H9 (cell line): ENCODE data around the gene PRUNE2. TPM values are rescaled to one million over a fixed set of nuclear protein-coding genes. Genes with fewer than 3 reads are reported as not detected.

ENCODE experiments used
- DNase-seq: peaks from one replicate; pipeline ENCODE4 v3.0.0-alpha.2; 2017
- H2AFZ ChIP-seq: one replicate; pipeline ENCODE4 v1.6.1; 2013; ENCODE audit warnings: mild to moderate bottlenecking, low read length, control low read depth, moderate library complexity
- H2AK5ac ChIP-seq: 2 replicates; pipeline ENCODE4 v1.6.1; 2013; ENCODE audit warnings: low read length, control low read depth, mixed read lengths; ENCODE audit not compliant: insufficient read length
- H2BK120ac ChIP-seq: one replicate; pipeline ENCODE4 v1.6.1; 2013; ENCODE audit warnings: low read depth, mild to moderate bottlenecking, low read length, control low read depth, inconsistent platforms; ENCODE audit not compliant: poor library complexity, severe bottlenecking
- H2BK12ac ChIP-seq: 2 replicates; pipeline ENCODE4 v1.6.1; 2013; ENCODE audit warnings: low read length, control low read depth, mixed read lengths, low read depth; ENCODE audit not compliant: insufficient read length
- H2BK15ac ChIP-seq: 2 replicates; pipeline ENCODE4 v1.6.1; 2013; ENCODE audit warnings: low read depth, low read length, control low read depth
- H2BK20ac ChIP-seq: one replicate; pipeline ENCODE4 v1.6.1; 2013; ENCODE audit warnings: low read depth, mild to moderate bottlenecking, low read length, control low read depth, inconsistent platforms; ENCODE audit not compliant: poor library complexity, severe bottlenecking
- H2BK5ac ChIP-seq: 2 replicates; pipeline ENCODE4 v1.6.1; 2013; ENCODE audit warnings: low read length, control low read depth, mixed read lengths; ENCODE audit not compliant: insufficient read length
- H3K14ac ChIP-seq: 2 replicates; pipeline ENCODE4 v1.6.1; 2013; ENCODE audit warnings: low read length, control low read depth; ENCODE audit not compliant: insufficient read depth
- H3K18ac ChIP-seq: 2 replicates; pipeline ENCODE4 v1.6.1; 2013; ENCODE audit warnings: low read depth, mild to moderate bottlenecking, mixed read lengths, low read length, control low read depth; ENCODE audit not compliant: insufficient read length
- H3K23ac ChIP-seq: 2 replicates; pipeline ENCODE4 v1.6.1; 2013; ENCODE audit warnings: low read length, control low read depth, mixed read lengths, low read depth; ENCODE audit not compliant: insufficient read length
- H3K23me2 ChIP-seq: 2 replicates; pipeline ENCODE4 v1.6.1; 2013; ENCODE audit warnings: low read depth, mild to moderate bottlenecking, mixed read lengths, low read length, control low read depth; ENCODE audit not compliant: insufficient read length, poor library complexity, severe bottlenecking
- H3K27ac ChIP-seq: 2 replicates; pipeline ENCODE4 v1.5.1; 2013; ENCODE audit warnings: low read length, control low read depth, mixed read lengths, low read depth; ENCODE audit not compliant: insufficient read length
- H3K27me3 ChIP-seq: 2 replicates; pipeline ENCODE4 v1.6.1; 2013; ENCODE audit warnings: low read length, control low read depth, inconsistent platforms; ENCODE audit not compliant: insufficient read depth
- H3K4ac ChIP-seq: 2 replicates; pipeline ENCODE4 v1.6.1; 2013; ENCODE audit warnings: low read depth, mild to moderate bottlenecking, control low read depth, inconsistent platforms, low read length, moderate library complexity
- H3K4me1 ChIP-seq: 2 replicates; pipeline ENCODE4 v1.6.1; 2013; ENCODE audit warnings: low read length, control low read depth, inconsistent platforms; ENCODE audit not compliant: insufficient read depth
- H3K4me2 ChIP-seq: 2 replicates; pipeline ENCODE4 v1.6.1; 2013; ENCODE audit warnings: low read length, control low read depth, mixed read lengths; ENCODE audit not compliant: insufficient read length, insufficient read depth
- H3K56ac ChIP-seq: 2 replicates; pipeline ENCODE4 v1.6.1; 2013; ENCODE audit warnings: low read depth, mild to moderate bottlenecking, mixed read lengths, low read length, control low read depth; ENCODE audit not compliant: insufficient read length
- H3K79me1 ChIP-seq: 2 replicates; pipeline ENCODE4 v1.6.1; 2013; ENCODE audit warnings: low read depth, mild to moderate bottlenecking, moderate library complexity, low read length, control low read depth, inconsistent platforms; ENCODE audit not compliant: insufficient read depth, poor library complexity, severe bottlenecking
- H3K79me2 ChIP-seq: 2 replicates; pipeline ENCODE4 v1.6.1; 2013; ENCODE audit warnings: low read length, control low read depth, inconsistent platforms; ENCODE audit not compliant: insufficient read depth
- H3K9ac ChIP-seq: 2 replicates; pipeline ENCODE4 v1.6.1; 2013; ENCODE audit warnings: low read length, control low read depth, mixed read lengths; ENCODE audit not compliant: insufficient read length; ENCODE audit errors: extremely low read depth
- H3K9me3 ChIP-seq: one replicate; pipeline ENCODE4 v1.6.1; 2013; ENCODE audit warnings: low read depth, low read length, inconsistent platforms; ENCODE audit not compliant: control insufficient read depth
- H3T11ph ChIP-seq: one replicate; pipeline ENCODE4 v1.6.1; 2013; ENCODE audit warnings: mild to moderate bottlenecking, low read length, control low read depth, inconsistent platforms
- H4K20me1 ChIP-seq: one replicate; pipeline ENCODE4 v1.6.1; 2013; ENCODE audit not compliant: control insufficient read depth, insufficient read length, insufficient read depth
- H4K5ac ChIP-seq: 2 replicates; pipeline ENCODE4 v1.6.1; 2013; ENCODE audit warnings: low read depth, mild to moderate bottlenecking, mixed read lengths, low read length, control low read depth; ENCODE audit not compliant: insufficient read length
- H4K8ac ChIP-seq: replicated peaks from 2 replicates; pipeline ENCODE4 v1.6.1; 2013; ENCODE audit warnings: low read length, control low read depth, mixed read lengths, low read depth; ENCODE audit not compliant: insufficient read length
- H4K91ac ChIP-seq: 2 replicates; pipeline ENCODE4 v1.6.1; 2013; ENCODE audit warnings: low read depth, mild to moderate bottlenecking, moderate library complexity, mixed read lengths, low read length, control low read depth; ENCODE audit not compliant: insufficient read length
- H3K27ac Mint-ChIP-seq, 3 experiments: 2 replicates in 2 of 3; 3 replicates in 1 of 3; pipeline ENCODE4 v1.8.0; 2020 to 2021; ENCODE audit warnings: mixed read lengths in 3 of 3, mild to moderate bottlenecking in 1 of 3, moderate library complexity in 1 of 3
- H3K27me3 Mint-ChIP-seq: 2 replicates; pipeline ENCODE4 v1.8.0; 2021; ENCODE audit warnings: low read depth, mild to moderate bottlenecking, moderate library complexity, mixed read lengths
- H3K36me3 Mint-ChIP-seq, 3 experiments: 2 replicates in 2 of 3; 3 replicates in 1 of 3; pipeline ENCODE4 v1.8.0; 2020 to 2021; ENCODE audit warnings: low read depth in 3 of 3, mixed read lengths in 3 of 3; ENCODE audit not compliant: insufficient read depth in 1 of 3
- H3K4me1 Mint-ChIP-seq, 2 experiments: 2 replicates each; pipeline ENCODE4 v1.8.0; 2020; ENCODE audit warnings: mixed read lengths in 2 of 2
- H3K4me3 Mint-ChIP-seq, 2 experiments: 2 replicates in 1 of 2; 3 replicates in 1 of 2; pipeline ENCODE4 v1.8.0; 2020 to 2021; ENCODE audit warnings: mild to moderate bottlenecking in 2 of 2, mixed read lengths in 2 of 2, moderate library complexity in 1 of 2
- H3K9me3 Mint-ChIP-seq, 2 experiments: 2 replicates in 1 of 2; 3 replicates in 1 of 2; pipeline ENCODE4 v1.8.0; 2020; ENCODE audit warnings: mild to moderate bottlenecking in 2 of 2, mixed read lengths in 2 of 2, moderate library complexity in 1 of 2
- CTCF ChIP-seq: fragments of 200-600 bp; sonication (generic); conservative IDR thresholded peaks from 3 replicates; pipeline ENCODE4 v1.8.0; 2021; ENCODE audit warnings: antibody characterized with exemption, mild to moderate bottlenecking
- WGBS: extraction: QIAGEN DNeasy Blood & Tissue Kit; methylation state at CpG from one replicate; pipeline ENCODE4 v1.1.7; 2013; ENCODE audit warnings: missing lambda C conversion rate, low lambda C conversion rate, mixed read lengths; ENCODE audit not compliant: insufficient read length; ENCODE audit errors: extremely low coverage; 5-methylcytosine and 5-hydroxymethylcytosine counted together
- total RNA-seq: library from RNA; stranded (reverse); gene quantifications from 2 replicates; pipeline ENCODE4 v1.2.1, GENCODE V29; 2021

PRUNE2 gene
- total RNA-seq, 1 experiment from 2014 or later = 12.1 TPM

GRCh38 chr9:76878933-76879332 is 27.0 kb downstream of the PRUNE2 start:
- no peak for TF ChIP-seq CTCF
- H2BK12ac ChIP-seq = no peak overlapping the region
- H3K23ac ChIP-seq = no peak overlapping the region
- Mint-ChIP-seq H3K36me3 (peaks cover 0 to 4% (median 3%) of the 10 kb centered on the region in 3 experiments; a peak in 2 of 7 replicates), H3K27ac (no peak overlapping the region), H3K9me3 (no peaks in the 10 kb centered on the region; a peak in 1 of 5 replicates), H3K27me3 (no peaks in the 10 kb centered on the region), H3K4me3 (no peak overlapping the region), H3K4me1 (peaks cover 23 to 30% of the 10 kb centered on the region in 2 experiments)
- H4K5ac ChIP-seq = no peak overlapping the region
- no peak for DNase-seq
- H3K27me3 ChIP-seq = no peaks in the 10 kb centered on the region
- peaks cover 7% of the 10 kb centered on the region; the same call in 1 of the 2 replicates for H3K4me1 ChIP-seq
- no peak overlapping the region for H3K4ac ChIP-seq
- no peak overlapping the region for H3K56ac ChIP-seq
- H2BK20ac ChIP-seq = no peak overlapping the region
- H3K79me2 ChIP-seq = no peaks in the 10 kb centered on the region
- WGBS = no CpG with 5 or more reads among the region's 3 CpGs
- H2BK5ac ChIP-seq = no peak overlapping the region
- no peaks in the 10 kb centered on the region for H4K20me1 ChIP-seq
- no peak overlapping the region for H4K8ac ChIP-seq
- no peak overlapping the region for H3K14ac ChIP-seq
- H3K18ac ChIP-seq = no peak overlapping the region
- no peak overlapping the region for H2BK120ac ChIP-seq
- H2AFZ ChIP-seq = no peak overlapping the region
- H2AK5ac ChIP-seq = no peak overlapping the region
- no peak overlapping the region for H2BK15ac ChIP-seq
- H3K9ac ChIP-seq = no peak overlapping the region
- no peaks in the 10 kb centered on the region for H3K9me3 ChIP-seq
- no peak overlapping the region for H3K27ac ChIP-seq
- H3K23me2 ChIP-seq = no peaks in the 10 kb centered on the region
- no peak overlapping the region for H3K4me2 ChIP-seq
- no peaks in the 10 kb centered on the region for H3K79me1 ChIP-seq
- H4K91ac ChIP-seq = no peak overlapping the region
- no peak overlapping the region for H3T11ph ChIP-seq
